CD4-positive, alpha-beta T cell (primary cell): ENCODE data around the gene C16orf95. TPM values are rescaled to one million over a fixed set of nuclear protein-coding genes. Genes with fewer than 3 reads are reported as not detected.

Experiments used
- ATAC-seq: fragments of 200-7000 bp; cut with Tn5 transposase; one replicate; pipeline ENCODE4 v1.10.0; 2022; ENCODE audit warnings: mild to moderate bottlenecking; ENCODE audit not compliant: poor library complexity
- CTCF ChIA-PET: fragments of 350-600 bp; sonication (Branson Sonifier 250); formaldehyde crosslinking; loops from one replicate; lab custom pipeline; 2021; ENCODE audit warnings: antibody characterized with exemption, inconsistent platforms; lab: Charles Lee
- POLR2A ChIA-PET: fragments of 350-600 bp; sonication (Branson Sonifier 250); formaldehyde crosslinking; loops from one replicate; lab custom pipeline; 2021; ENCODE audit warnings: antibody characterized with exemption, inconsistent platforms; lab: Charles Lee
- DNase-seq, 14 experiments: peaks; one replicate each; pipeline ENCODE4 v3.0.0-alpha.2; 2013 to 2020; ENCODE audit warnings: mixed read lengths in 2 of 14
- H3K27ac ChIP-seq, 2 donors: one replicate each; pipeline versions ENCODE4 v1.5.1 to v1.7.0; 2013; ENCODE audit warnings: low read length in 2 of 2, low read depth in 1 of 2, mild to moderate bottlenecking in 1 of 2
- H3K27me3 ChIP-seq, 2 experiments: 1 replicate in 1 of 2; 2 replicates in 1 of 2; pipeline versions ENCODE4 v1.6.1 to v1.7.0; 2013; ENCODE audit warnings: low read length in 2 of 2, control low read depth in 1 of 2, mild to moderate bottlenecking in 1 of 2, moderate library complexity in 1 of 2; ENCODE audit not compliant: insufficient read depth in 2 of 2, control insufficient read depth in 1 of 2
- H3K36me3 ChIP-seq: one replicate; pipeline ENCODE4 v1.6.1; 2013; ENCODE audit warnings: low read length, control low read depth; ENCODE audit not compliant: insufficient read depth
- H3K4me1 ChIP-seq: one replicate; pipeline ENCODE4 v1.6.1; 2013; ENCODE audit warnings: low read length, control low read depth; ENCODE audit not compliant: insufficient read depth
- H3K4me3 ChIP-seq: one replicate; pipeline ENCODE4 v1.5.1; 2013; ENCODE audit warnings: mild to moderate bottlenecking, low read length, moderate library complexity
- H3K9me3 ChIP-seq, 2 experiments: 1 replicate in 1 of 2; 2 replicates in 1 of 2; pipeline versions ENCODE4 v1.6.1 to v1.7.0; 2013; ENCODE audit warnings: low read length in 2 of 2, mild to moderate bottlenecking in 2 of 2, control low read depth in 1 of 2, moderate library complexity in 1 of 2; ENCODE audit not compliant: control insufficient read depth in 1 of 2, insufficient read depth in 1 of 2
- H3K27ac Mint-ChIP-seq: one replicate; pipeline ENCODE4 v1.8.0; 2020; ENCODE audit warnings: mixed read lengths
- H3K27me3 Mint-ChIP-seq: one replicate; pipeline ENCODE4 v1.8.0; 2021; ENCODE audit warnings: mixed read lengths
- H3K36me3 Mint-ChIP-seq: one replicate; pipeline ENCODE4 v1.8.0; 2021; ENCODE audit warnings: low read depth, mixed read lengths
- H3K4me1 Mint-ChIP-seq: one replicate; pipeline ENCODE4 v1.8.0; 2021; ENCODE audit warnings: low read depth, mixed read lengths
- H3K4me3 Mint-ChIP-seq: one replicate; pipeline ENCODE4 v1.8.0; 2020; ENCODE audit warnings: mild to moderate bottlenecking, mixed read lengths
- H3K9me3 Mint-ChIP-seq: one replicate; pipeline ENCODE4 v1.8.0; 2020; ENCODE audit warnings: mixed read lengths
- intact Hi-C, 2 experiments: fragments of 100-400 bp; cut with DNase I in 1 of 2; cut with micrococcal nuclease in 1 of 2; formaldehyde crosslinking; loops; one replicate each; pipeline versions ENCODE4 v1.15.1 to v1.9.0; 2023 to 2025; cut with DNase I, micrococcal nuclease
- polyA plus RNA-seq, 2 donors: library from polyadenylated mRNA; unstranded; fragments of 120-200 nt; gene quantifications; one replicate each; pipeline ENCODE4 v1.2.1, GENCODE V29; 2013
- total RNA-seq, 174 experiments: library from RNA in 2 of 174; stranded (reverse) in 2 of 174; gene quantifications; one replicate each; pipeline ENCODE4 v1.2.3 and lab custom pipeline; 2021 to 2026
- TF ChIP-seq, protein P1 (sequence below): fragments of 200-600 bp; IDR thresholded peaks from one replicate; pipeline ENCODE4 v1.8.0; 2022; ENCODE audit warnings: antibody characterized with exemption, mild to moderate bottlenecking

The C16orf95 gene, protein sequence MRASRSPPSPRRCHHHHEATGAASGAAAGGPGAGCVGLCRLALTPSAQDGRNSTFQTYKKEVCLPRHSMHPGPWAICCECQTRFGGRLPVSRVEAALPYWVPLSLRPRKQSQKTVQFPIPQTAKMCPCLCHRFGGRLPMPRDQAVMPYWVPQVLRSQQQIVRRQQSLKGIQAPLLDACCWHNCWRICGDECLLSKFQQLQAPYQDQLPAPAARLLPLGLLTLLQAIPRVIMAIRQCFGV
- total RNA-seq, result 1 to 10 TPM in 1 of 2 experiments, under 1 TPM in 1; 0.74 to 1.2 TPM
- polyA plus RNA-seq (2013, experiment 1 of 2), result 1.9 TPM
- 2.5 TPM for polyA plus RNA-seq (2013, experiment 2 of 2)
- 0 to 1.7 (median 0.52) reads per million in 172 experiments for total RNA-seq (lab: John Stamatoyannopoulos, UW)

DNA sequence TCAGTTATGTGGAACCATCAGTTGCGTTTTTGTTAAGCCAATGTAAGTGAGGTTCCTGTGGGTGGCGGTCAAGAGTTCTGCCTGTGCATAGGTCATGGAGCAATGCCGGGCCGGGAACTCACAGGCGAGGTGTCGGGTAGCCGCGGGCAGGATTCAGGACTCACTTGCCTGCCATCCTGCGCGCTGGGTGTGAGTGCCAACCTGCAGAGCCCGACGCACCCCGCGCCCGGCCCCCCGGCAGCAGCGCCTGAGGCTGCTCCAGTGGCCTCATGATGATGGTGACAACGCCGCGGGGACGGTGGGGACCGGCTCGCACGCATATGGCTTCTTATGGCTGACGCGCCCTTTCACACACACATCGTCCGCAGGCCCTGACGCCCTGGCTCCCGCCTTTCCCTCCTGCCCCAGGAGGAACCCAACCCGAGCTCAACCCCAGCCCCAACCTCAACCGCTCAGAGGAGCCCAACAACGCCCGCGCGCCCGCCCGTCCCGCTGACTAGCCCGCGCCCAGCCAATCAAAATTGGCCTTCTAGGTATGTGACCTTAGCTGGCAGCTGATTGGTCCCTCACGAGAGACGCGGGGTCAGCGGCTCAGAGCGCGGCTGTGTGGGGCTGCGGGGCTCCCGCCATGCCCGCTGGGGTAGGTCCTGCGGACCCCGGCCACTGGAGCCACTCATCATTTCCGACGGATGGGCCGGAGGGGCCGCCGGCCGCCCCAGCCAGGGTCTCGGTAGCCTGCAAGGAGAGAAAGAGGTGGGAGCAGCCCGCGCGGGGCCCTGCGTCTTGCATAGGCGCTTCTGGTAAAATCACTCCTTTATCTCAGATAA lies at the start of gene C16orf95:
C16orf95 (minus strand) TSS at position 470 of the 827 bp plus-strand sequence; CDS start at position 320, 150 bp downstream.
- Histone ChIP-seq H3K27ac (peak within 1 kb of the TSS; percentile 77 to 78), H3K4me3 (peak within 1 kb of the TSS; percentile 97), H3K27me3 (no peaks in the 10 kb centered on the region), H3K4me1 (peaks cover 14% of the 10 kb centered on the region), H3K9me3 (no peaks in the 10 kb centered on the region), H3K36me3 (no peaks in the 10 kb centered on the region)
- ChIA-PET POLR2A (interaction anchor here (1.0 to 3.9 kb wide), 7 partner anchors 64 to 448 kb away, joined by 3 to 45 read pairs (median 6); partner anchors contain the start of genes FBXO31, KLHDC4 and MAP1LC3B), CTCF (interaction anchor here (0.7 to 2.5 kb wide), 3 partner anchors 19 to 77 kb away, joined by 3 to 11 read pairs (median 3); partner anchors contain the start of gene FBXO31)
- Mint-ChIP-seq H3K27me3 (no peaks in the 10 kb centered on the region), H3K27ac (peak within 1 kb of the TSS; percentile 93), H3K4me3 (peak within 1 kb of the TSS; percentile 97), H3K4me1 (peaks cover 21% of the 10 kb centered on the region), H3K9me3 (no peaks in the 10 kb centered on the region), H3K36me3 (peaks cover 13% of the 10 kb centered on the region)
- ATAC-seq (peak; percentile 91), DNase-seq (peak; percentile 93 to 98 (median 96))
- intact Hi-C loops, result loop anchor here (1.0 to 5.0 kb wide), 4 partner anchors 64 to 175 kb away; partner anchors contain the start of genes MAP1LC3B (in 1 of the 2) and ZCCHC14 (in 1 of the 2)
- TF ChIP-seq, protein P1, sequence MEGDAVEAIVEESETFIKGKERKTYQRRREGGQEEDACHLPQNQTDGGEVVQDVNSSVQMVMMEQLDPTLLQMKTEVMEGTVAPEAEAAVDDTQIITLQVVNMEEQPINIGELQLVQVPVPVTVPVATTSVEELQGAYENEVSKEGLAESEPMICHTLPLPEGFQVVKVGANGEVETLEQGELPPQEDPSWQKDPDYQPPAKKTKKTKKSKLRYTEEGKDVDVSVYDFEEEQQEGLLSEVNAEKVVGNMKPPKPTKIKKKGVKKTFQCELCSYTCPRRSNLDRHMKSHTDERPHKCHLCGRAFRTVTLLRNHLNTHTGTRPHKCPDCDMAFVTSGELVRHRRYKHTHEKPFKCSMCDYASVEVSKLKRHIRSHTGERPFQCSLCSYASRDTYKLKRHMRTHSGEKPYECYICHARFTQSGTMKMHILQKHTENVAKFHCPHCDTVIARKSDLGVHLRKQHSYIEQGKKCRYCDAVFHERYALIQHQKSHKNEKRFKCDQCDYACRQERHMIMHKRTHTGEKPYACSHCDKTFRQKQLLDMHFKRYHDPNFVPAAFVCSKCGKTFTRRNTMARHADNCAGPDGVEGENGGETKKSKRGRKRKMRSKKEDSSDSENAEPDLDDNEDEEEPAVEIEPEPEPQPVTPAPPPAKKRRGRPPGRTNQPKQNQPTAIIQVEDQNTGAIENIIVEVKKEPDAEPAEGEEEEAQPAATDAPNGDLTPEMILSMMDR, result peak; percentile 53

DNA sequence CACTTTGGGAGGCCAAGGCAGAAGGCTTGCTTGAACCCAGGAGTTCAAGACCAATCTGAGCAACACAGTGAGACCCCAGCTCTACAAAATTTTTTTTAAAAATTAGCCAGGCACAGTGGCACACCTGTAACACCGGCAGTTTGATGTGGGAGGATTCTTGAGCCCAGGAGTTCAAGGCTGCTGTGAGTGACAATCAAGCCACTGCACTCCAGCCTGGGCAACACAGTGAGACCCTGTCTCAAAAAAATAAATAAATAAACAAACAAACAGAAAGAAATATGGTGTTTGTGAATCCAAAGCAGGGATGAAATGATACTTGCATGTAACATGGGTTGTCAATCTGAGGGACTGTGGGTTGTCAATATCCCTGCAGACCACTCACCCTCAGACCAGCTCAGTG lies 49.7 kb upstream of the C16orf95 start:
- Histone ChIP-seq H3K9me3 (no peaks in the 10 kb centered on the region), H3K4me1 (peaks cover 22% of the 10 kb centered on the region), H3K27me3 (no peaks in the 10 kb centered on the region), H3K4me3 (no peak overlapping the region), H3K36me3 (peaks cover 25% of the 10 kb centered on the region), H3K27ac (no peak overlapping the region)
- ChIA-PET POLR2A (no interaction called here), CTCF (no interaction called here)
- no peak overlapping the region for H3K4me3 Mint-ChIP-seq
- no peaks in the 10 kb centered on the region for H3K9me3 Mint-ChIP-seq
- TF ChIP-seq, protein P1, result no peak
- DNase-seq (no peak), ATAC-seq (no peak)
- H3K4me1 Mint-ChIP-seq, result peaks cover 39% of the 10 kb centered on the region
- H3K27me3 Mint-ChIP-seq, result no peaks in the 10 kb centered on the region
- H3K27ac Mint-ChIP-seq, result no peak overlapping the region
- intact Hi-C loops, result no loop called here
- H3K36me3 Mint-ChIP-seq, result peaks cover 42% of the 10 kb centered on the region

DNA sequence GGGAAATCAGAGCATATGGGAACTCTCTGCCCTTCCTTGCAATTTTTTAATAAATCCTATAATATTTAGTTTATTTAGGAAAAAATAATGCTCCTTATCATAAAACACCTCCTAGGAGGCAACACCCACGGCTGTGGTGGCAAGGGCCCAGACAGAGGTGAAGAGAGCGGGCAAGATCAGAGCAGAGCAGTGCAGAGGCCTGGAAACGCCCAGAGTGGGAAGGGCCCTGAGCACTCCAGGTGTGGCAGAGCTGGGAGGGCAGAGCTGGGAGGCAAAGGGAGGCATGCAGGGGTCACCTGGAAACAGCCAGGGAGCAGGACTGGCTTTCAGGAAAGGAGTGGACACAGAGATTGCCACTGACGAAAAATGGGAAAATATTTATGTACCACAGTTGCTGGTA lies 49.1 kb upstream of the C16orf95 start:
- Histone ChIP-seq H3K27me3 (no peaks in the 10 kb centered on the region), H3K4me3 (no peak overlapping the region), H3K27ac (no peak overlapping the region), H3K9me3 (no peaks in the 10 kb centered on the region), H3K36me3 (peaks cover 32% of the 10 kb centered on the region), H3K4me1 (peaks cover 17% of the 10 kb centered on the region)
- Mint-ChIP-seq H3K4me3 (no peak overlapping the region), H3K27ac (no peak overlapping the region), H3K9me3 (no peaks in the 10 kb centered on the region), H3K27me3 (no peaks in the 10 kb centered on the region), H3K36me3 (peaks cover 48% of the 10 kb centered on the region), H3K4me1 (peaks cover 36% of the 10 kb centered on the region)
- ATAC-seq (no peak), DNase-seq (no peak)
- CTCF ChIA-PET, result no interaction called here
- POLR2A ChIA-PET, result no interaction called here
- intact Hi-C loops, result no loop called here
- TF ChIP-seq, protein P1, result no peak
